ENCODE results near the gene EZR. TPM values are rescaled to one million over a fixed set of nuclear protein-coding genes. Genes with fewer than 3 reads are reported as not detected.

Gene EZR
- total RNA-seq = 62.7 and 69.4 TPM in 2 replicates

GRCh38 chr6:158819213-158819976 lies at the start of gene EZR:
Gene EZR, minus strand, starts transcription at chr6:158819368. Its CDS starts 1,275 bp downstream, at chr6:158818093.

Small RNA genes lying within 50 kb of the gene (small RNA-seq; reads per million reads assigned to genes)
- not detected for gene MIR3918

Other genes with a start within 250 kb of the EZR start
- gene DYNLT1, start 174.6 kb downstream of the EZR start, total RNA-seq = 78.6 and 89.8 TPM in 2 replicates
- 1.1 and 1.3 TPM in 2 replicates for gene SYTL3, start 169.3 kb downstream of the EZR start, total RNA-seq
- 2.7 and 2.9 TPM in 2 replicates for gene RSPH3, start 180.8 kb upstream of the EZR start, total RNA-seq
- gene TAGAP, start 225.6 kb upstream of the EZR start, total RNA-seq = not detected in 2 replicates